Parathyroid adenoma (tissue), 2 donors: ENCODE results near the gene ECSCR.

Source experiments
- H2AFZ ChIP-seq: fragments of 300-600 bp; sonication (generic); one replicate; pipeline ENCODE4 v1.7.0; 2017; ENCODE audit warnings: antibody characterized with exemption, mild to moderate bottlenecking
- H3K27ac ChIP-seq: fragments of 300-600 bp; sonication (generic); one replicate; pipeline ENCODE4 v1.7.0; 2017
- H3K27me3 ChIP-seq: fragments of 300-600 bp; sonication (generic); one replicate; pipeline ENCODE4 v1.7.0; 2017; ENCODE audit warnings: low read length; ENCODE audit not compliant: control insufficient read depth, insufficient read depth
- H3K36me3 ChIP-seq: fragments of 300-600 bp; sonication (generic); one replicate; pipeline ENCODE4 v1.7.0; 2017; ENCODE audit warnings: low read length; ENCODE audit not compliant: control insufficient read depth, insufficient read depth
- H3K4me1 ChIP-seq: fragments of 300-600 bp; sonication (generic); one replicate; pipeline ENCODE4 v1.7.0; 2017; ENCODE audit warnings: control low read depth
- H3K4me2 ChIP-seq: fragments of 300-600 bp; sonication (generic); one replicate; pipeline ENCODE4 v1.7.0; 2017; ENCODE audit warnings: low read length
- H3K4me3 ChIP-seq: fragments of 300-600 bp; sonication (generic); one replicate; pipeline ENCODE4 v1.7.0; 2017; ENCODE audit warnings: low read depth, low read length
- H3K79me2 ChIP-seq: fragments of 300-600 bp; sonication (generic); one replicate; pipeline ENCODE4 v1.7.0; 2017; ENCODE audit warnings: control low read depth
- H3K9ac ChIP-seq: fragments of 300-600 bp; sonication (generic); one replicate; pipeline ENCODE4 v1.7.0; 2017; ENCODE audit warnings: mild to moderate bottlenecking
- H3K9me3 ChIP-seq: fragments of 300-600 bp; sonication (generic); one replicate; pipeline ENCODE4 v1.7.0; 2017; ENCODE audit warnings: low read length; ENCODE audit not compliant: control insufficient read depth
- CTCF ChIP-seq: fragments of 300-600 bp; sonication (generic); IDR thresholded peaks from one replicate; pipeline ENCODE4 v1.7.0; 2017; ENCODE audit warnings: antibody characterized with exemption, mild to moderate bottlenecking
- donor health status: primary hyperparathyroidism.

Gene ECSCR

GRCh38 chr5:139460455-139460854 is 2.1 kb downstream of the ECSCR start:
- no peak overlapping the region for H2AFZ ChIP-seq
- no peaks in the 10 kb centered on the region for H3K27me3 ChIP-seq
- TF ChIP-seq CTCF = no peak
- peak overlapping the region; percentile 47 for H3K27ac ChIP-seq
- no peaks in the 10 kb centered on the region for H3K36me3 ChIP-seq
- no peaks in the 10 kb centered on the region for H3K9me3 ChIP-seq
- H3K4me2 ChIP-seq = no peak overlapping the region
- H3K9ac ChIP-seq = no peak overlapping the region
- H3K4me3 ChIP-seq = no peak overlapping the region
- no peaks in the 10 kb centered on the region for H3K4me1 ChIP-seq
- H3K79me2 ChIP-seq = no peaks in the 10 kb centered on the region

- Histone ChIP-seq H3K79me2 (no peaks in the 10 kb centered on the region), H3K4me1 (no peaks in the 10 kb centered on the region), H3K9me3 (no peaks in the 10 kb centered on the region), H3K27me3 (no peaks in the 10 kb centered on the region), H3K9ac (no peak overlapping the region), H3K36me3 (no peaks in the 10 kb centered on the region), H3K27ac (peak overlapping the region; percentile 47), H3K4me3 (no peak overlapping the region), H2AFZ (no peak overlapping the region), H3K4me2 (no peak overlapping the region)
- no peak for TF ChIP-seq CTCF
Measured at GRCh38 chr5:139459451-139459934, 3.0 kb downstream of the ECSCR start.

GRCh38 chr5:139458580-139459407 is 3.7 kb downstream of the ECSCR start:
- no peak overlapping the region for H2AFZ ChIP-seq
- H3K27ac ChIP-seq = no peak overlapping the region
- TF ChIP-seq CTCF = no peak
- no peaks in the 10 kb centered on the region for H3K4me1 ChIP-seq
- no peaks in the 10 kb centered on the region for H3K36me3 ChIP-seq
- no peaks in the 10 kb centered on the region for H3K79me2 ChIP-seq
- no peak overlapping the region for H3K4me3 ChIP-seq
- H3K4me2 ChIP-seq = no peak overlapping the region
- H3K9me3 ChIP-seq = no peaks in the 10 kb centered on the region
- H3K27me3 ChIP-seq = no peaks in the 10 kb centered on the region
- no peak overlapping the region for H3K9ac ChIP-seq

- Histone ChIP-seq H3K4me3 (no peak overlapping the region), H3K27me3 (no peaks in the 10 kb centered on the region), H3K79me2 (no peaks in the 10 kb centered on the region), H3K4me2 (no peak overlapping the region), H2AFZ (no peak overlapping the region), H3K9me3 (no peaks in the 10 kb centered on the region), H3K27ac (no peak overlapping the region), H3K4me1 (no peaks in the 10 kb centered on the region), H3K9ac (no peak overlapping the region), H3K36me3 (no peaks in the 10 kb centered on the region)
- no peak for TF ChIP-seq CTCF
Measured at GRCh38 chr5:139457653-139458306, 4.8 kb downstream of the ECSCR start.
